ENCODE measurements around the gene ZNF423.

Gene ZNF423

GRCh38 chr16:49440156-49441065, 415.5 kb downstream of the ZNF423 start:
- DNase-seq, result no peak

DNA sequence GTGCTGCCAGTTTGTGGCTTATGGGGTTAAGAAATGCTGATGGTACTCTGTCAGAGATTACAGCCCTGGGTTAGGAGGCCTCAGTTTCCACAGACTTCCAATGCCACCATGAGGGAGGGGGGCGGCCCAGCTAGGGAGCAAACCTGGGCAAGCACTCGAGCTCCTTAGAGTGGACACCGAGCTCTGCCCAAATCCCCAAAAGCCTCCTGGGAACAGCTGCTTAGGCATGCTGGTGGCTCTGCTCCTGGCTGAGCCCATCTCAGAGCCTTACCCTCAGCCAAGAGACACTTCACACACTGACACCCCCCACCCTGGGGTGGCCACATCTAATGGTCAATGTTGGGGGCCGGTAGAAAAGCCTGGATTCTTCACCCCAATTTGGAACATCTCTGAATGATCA, 416.2 kb downstream of the ZNF423 start:
- DNase-seq, result no peak

- no peak for DNase-seq
Measured at GRCh38 chr16:49439050-49439449, 416.9 kb downstream of the ZNF423 start.

Data from activated CD4-positive, alpha-beta T cell treated with anti-CD3 and anti-CD28 coated beads, Interleukin-2, amount 50 U/mL, for 48 hours (primary cell).